Astrocyte (in vitro differentiated cells and primary cell): Measurements from ENCODE around the gene SLC6A11.

ENCODE experiments used
- EZH2 ChIP-seq: IDR thresholded peaks from 2 replicates; pipeline ENCODE4 v1.6.1; 2012; ENCODE audit warnings: mild to moderate bottlenecking, low read length, inconsistent platforms; ENCODE audit not compliant: insufficient read depth
- TF ChIP-seq, protein P1 (sequence below): IDR thresholded peaks from 2 replicates; pipeline ENCODE4 v1.5.1; 2011; ENCODE audit warnings: low read depth, mild to moderate bottlenecking, inconsistent platforms, low read length, moderate library complexity; ENCODE audit not compliant: insufficient read depth

DNA sequence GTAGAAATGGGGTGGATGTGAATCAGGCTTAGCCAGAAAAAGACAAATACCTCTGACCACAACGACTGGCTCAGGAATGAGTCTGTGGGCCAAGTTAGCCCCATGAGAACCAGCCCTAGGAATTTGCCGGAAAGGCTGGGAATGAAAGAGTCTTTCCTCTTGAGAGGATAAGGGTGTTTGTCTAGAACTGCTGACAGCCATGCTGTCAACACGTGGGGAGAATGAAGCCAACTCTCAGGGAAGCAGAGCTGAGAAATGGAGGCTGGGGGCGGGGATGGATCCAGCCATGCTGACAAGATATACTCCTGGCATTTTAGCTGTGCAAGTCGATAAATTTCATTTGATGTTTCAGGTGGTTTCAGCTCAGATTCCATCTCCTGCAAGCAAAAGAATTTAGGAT, 165.9 kb downstream of the SLC6A11 start:
- TF ChIP-seq, protein P1, sequence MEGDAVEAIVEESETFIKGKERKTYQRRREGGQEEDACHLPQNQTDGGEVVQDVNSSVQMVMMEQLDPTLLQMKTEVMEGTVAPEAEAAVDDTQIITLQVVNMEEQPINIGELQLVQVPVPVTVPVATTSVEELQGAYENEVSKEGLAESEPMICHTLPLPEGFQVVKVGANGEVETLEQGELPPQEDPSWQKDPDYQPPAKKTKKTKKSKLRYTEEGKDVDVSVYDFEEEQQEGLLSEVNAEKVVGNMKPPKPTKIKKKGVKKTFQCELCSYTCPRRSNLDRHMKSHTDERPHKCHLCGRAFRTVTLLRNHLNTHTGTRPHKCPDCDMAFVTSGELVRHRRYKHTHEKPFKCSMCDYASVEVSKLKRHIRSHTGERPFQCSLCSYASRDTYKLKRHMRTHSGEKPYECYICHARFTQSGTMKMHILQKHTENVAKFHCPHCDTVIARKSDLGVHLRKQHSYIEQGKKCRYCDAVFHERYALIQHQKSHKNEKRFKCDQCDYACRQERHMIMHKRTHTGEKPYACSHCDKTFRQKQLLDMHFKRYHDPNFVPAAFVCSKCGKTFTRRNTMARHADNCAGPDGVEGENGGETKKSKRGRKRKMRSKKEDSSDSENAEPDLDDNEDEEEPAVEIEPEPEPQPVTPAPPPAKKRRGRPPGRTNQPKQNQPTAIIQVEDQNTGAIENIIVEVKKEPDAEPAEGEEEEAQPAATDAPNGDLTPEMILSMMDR = no peak
- no peak for TF ChIP-seq EZH2
